Measurements from ENCODE around the gene SCML1. TPM values are rescaled to one million over a fixed set of nuclear protein-coding genes. Genes with fewer than 3 reads are reported as not detected.

Gene SCML1
- total RNA-seq (10 to 100 TPM in 1 of 2 donors, 1 to 10 TPM in 1; 7.7 to 10.3 TPM), polyA plus RNA-seq (ENCODE audit: insufficient read length in 6 of 6) (10 to 100 TPM; 20.6 to 25.7 (median 22.3) TPM)
- long read RNA-seq, donor 1, partial matches to known transcripts: 19 of 22 reads
- long read RNA-seq, donor 1, other reads (novel, unspliced or antisense): 0 of 22 reads
- long read RNA-seq, donor 2, full-length matches to known transcripts: 3 of 3 reads
- long read RNA-seq, donor 2, partial matches to known transcripts: 0 of 3 reads
- long read RNA-seq, donor 2, other reads (novel, unspliced or antisense): 0 of 3 reads
- long read RNA-seq, donor 3, full-length matches to known transcripts: 3 of 3 reads
- long read RNA-seq, donor 3, partial matches to known transcripts: 0 of 3 reads
- long read RNA-seq, donor 3, other reads (novel, unspliced or antisense): 0 of 3 reads
- long read RNA-seq, donor 4, partial matches to known transcripts: 1 of 6 reads
- long read RNA-seq, donor 4, other reads (novel, unspliced or antisense): 2 of 6 reads
- long read RNA-seq, donor 5, full-length matches to known transcripts: 2 of 2 reads
- long read RNA-seq, donor 5, partial matches to known transcripts: 0 of 2 reads
- long read RNA-seq, donor 5, other reads (novel, unspliced or antisense): 0 of 2 reads
- long read RNA-seq, donor 6, full-length matches to known transcripts: 3 of 3 reads
- long read RNA-seq, donor 6, partial matches to known transcripts: 0 of 3 reads
- long read RNA-seq, donor 6, other reads (novel, unspliced or antisense): 0 of 3 reads
- long read RNA-seq, donor 7, full-length matches to known transcripts: 5 of 16 reads
- long read RNA-seq, donor 7, partial matches to known transcripts: 11 of 16 reads
- long read RNA-seq, donor 7, other reads (novel, unspliced or antisense): 0 of 16 reads
- long read RNA-seq, donor 8, full-length matches to known transcripts: 4 of 9 reads
- long read RNA-seq, donor 8, partial matches to known transcripts: 5 of 9 reads
- long read RNA-seq, donor 8, other reads (novel, unspliced or antisense): 0 of 9 reads
- long read RNA-seq, donor 9: 0 reads
- long read RNA-seq, donor 10, partial matches to known transcripts: 0 of 1 reads
- long read RNA-seq, donor 10, other reads (novel, unspliced or antisense): 0 of 1 reads
- long read RNA-seq, donor 11, partial matches to known transcripts: 9 of 12 reads
- long read RNA-seq, donor 11, other reads (novel, unspliced or antisense): 0 of 12 reads
- long read RNA-seq, donor 12, full-length matches to known transcripts: 4 of 14 reads
- long read RNA-seq, donor 12, partial matches to known transcripts: 10 of 14 reads
- long read RNA-seq, donor 12, other reads (novel, unspliced or antisense): 0 of 14 reads

GRCh38 chrX:17736856-17737709, at the start of gene SCML1:
TSS of gene SCML1 (plus strand) at chrX:17737493. CDS start at chrX:17744187, 6,694 bp downstream.
- ATAC-seq: peak; percentile 96
- DNase-seq: peak; percentile 91 to 98 (median 96)
- intact Hi-C loops (cut with DNase I): no loop called here
- no peak for TF ChIP-seq CTCF (IDR thresholded peaks at IDR 0.05)
- Histone ChIP-seq H3K4me1 (no peaks in the 10 kb centered on the region), H3K36me3 (no peaks in the 10 kb centered on the region), H3K27ac (peak within 1 kb of the TSS; percentile 76 to 79), H3K4me3 (peak within 1 kb of the TSS; percentile 43 to 52), H3K9me3 (no peaks in the 10 kb centered on the region), H3K27me3 (peaks cover 4 to 17% of the 10 kb centered on the region in 2 donors)

GRCh38 chrX:17687648-17688047, 49.6 kb upstream of the SCML1 start:
- Histone ChIP-seq H3K4me3 (no peak overlapping the region), H3K27me3 (no peaks in the 10 kb centered on the region), H3K27ac (no peak overlapping the region), H3K36me3 (no peaks in the 10 kb centered on the region), H3K4me1 (no peaks in the 10 kb centered on the region), H3K9me3 (no peaks in the 10 kb centered on the region)
- no peak for ATAC-seq
- TF ChIP-seq CTCF (IDR thresholded peaks at IDR 0.05): no peak
- intact Hi-C loops (cut with DNase I): loop anchor here in 1 of 2 donors (5.0 kb wide), 1 partner anchor 440 kb away; no protein-coding TSS in a partner anchor
- DNase-seq: no peak

- peak; percentile 94 for ATAC-seq
- Histone ChIP-seq H3K27ac (no peak overlapping the region), H3K36me3 (no peaks in the 10 kb centered on the region), H3K27me3 (no peaks in the 10 kb centered on the region), H3K4me1 (no peaks in the 10 kb centered on the region), H3K4me3 (no peak overlapping the region), H3K9me3 (no peaks in the 10 kb centered on the region)
- intact Hi-C loops (cut with DNase I): loop anchor here in 1 of 2 donors (5.0 kb wide), 1 partner anchor 443 kb away; no protein-coding TSS in a partner anchor
- TF ChIP-seq CTCF (IDR thresholded peaks at IDR 0.05): peak; percentile 44 to 71
- peak in 2 of 4 donors; percentile 47 to 70 for DNase-seq
Observed at GRCh38 chrX:17689971-17690409, 47.3 kb upstream of the SCML1 start.

DNA sequence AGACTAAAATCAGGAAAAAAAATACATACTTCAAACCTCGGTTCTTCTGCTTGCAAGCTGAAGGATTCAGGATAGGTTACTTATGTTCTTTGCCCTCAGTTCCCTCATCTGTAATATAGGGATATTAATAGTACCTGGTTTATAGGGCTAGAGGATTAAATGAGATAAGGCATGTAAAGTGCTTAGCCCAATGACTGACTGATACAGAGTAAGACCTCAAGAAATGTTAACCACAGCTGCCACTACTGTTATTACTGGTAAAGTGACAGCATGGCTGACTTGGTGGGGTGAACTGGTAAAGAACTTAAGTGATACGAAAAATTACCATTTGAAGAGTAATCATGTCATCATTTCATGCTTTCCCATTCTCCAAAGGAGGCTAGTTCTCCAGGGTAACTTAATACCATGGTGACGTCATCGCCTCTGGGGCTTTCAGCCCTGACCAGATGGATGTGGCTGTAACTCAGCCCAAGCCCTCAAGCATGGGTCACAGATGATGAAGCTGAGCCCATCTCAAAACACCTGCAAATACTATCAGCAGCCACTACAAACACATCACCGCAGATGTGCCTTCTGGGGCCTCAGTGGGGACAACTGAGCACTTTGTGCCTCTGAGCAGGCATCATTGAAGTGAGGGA, 44.5 kb upstream of the SCML1 start:
- no peaks in the 10 kb centered on the region for H3K9me3 ChIP-seq
- DNase-seq: no peak
- H3K4me1 ChIP-seq: no peaks in the 10 kb centered on the region
- H3K36me3 ChIP-seq: no peaks in the 10 kb centered on the region
- no peak overlapping the region for H3K27ac ChIP-seq
- intact Hi-C loops (cut with DNase I): no loop called here
- no peak overlapping the region for H3K4me3 ChIP-seq
- no peaks in the 10 kb centered on the region for H3K27me3 ChIP-seq
- no peak for TF ChIP-seq CTCF (IDR thresholded peaks at IDR 0.05)
- ATAC-seq: no peak

All from left lung (tissue), 14 donors.